ENCODE measurements around the gene DNAJC7.
"Not testable (repeated sequence)": the region's sequence is repeated elsewhere in the genome, so short reads cannot be mapped to it uniquely, and the experiment has no call there.

The DNAJC7 gene

DNA sequence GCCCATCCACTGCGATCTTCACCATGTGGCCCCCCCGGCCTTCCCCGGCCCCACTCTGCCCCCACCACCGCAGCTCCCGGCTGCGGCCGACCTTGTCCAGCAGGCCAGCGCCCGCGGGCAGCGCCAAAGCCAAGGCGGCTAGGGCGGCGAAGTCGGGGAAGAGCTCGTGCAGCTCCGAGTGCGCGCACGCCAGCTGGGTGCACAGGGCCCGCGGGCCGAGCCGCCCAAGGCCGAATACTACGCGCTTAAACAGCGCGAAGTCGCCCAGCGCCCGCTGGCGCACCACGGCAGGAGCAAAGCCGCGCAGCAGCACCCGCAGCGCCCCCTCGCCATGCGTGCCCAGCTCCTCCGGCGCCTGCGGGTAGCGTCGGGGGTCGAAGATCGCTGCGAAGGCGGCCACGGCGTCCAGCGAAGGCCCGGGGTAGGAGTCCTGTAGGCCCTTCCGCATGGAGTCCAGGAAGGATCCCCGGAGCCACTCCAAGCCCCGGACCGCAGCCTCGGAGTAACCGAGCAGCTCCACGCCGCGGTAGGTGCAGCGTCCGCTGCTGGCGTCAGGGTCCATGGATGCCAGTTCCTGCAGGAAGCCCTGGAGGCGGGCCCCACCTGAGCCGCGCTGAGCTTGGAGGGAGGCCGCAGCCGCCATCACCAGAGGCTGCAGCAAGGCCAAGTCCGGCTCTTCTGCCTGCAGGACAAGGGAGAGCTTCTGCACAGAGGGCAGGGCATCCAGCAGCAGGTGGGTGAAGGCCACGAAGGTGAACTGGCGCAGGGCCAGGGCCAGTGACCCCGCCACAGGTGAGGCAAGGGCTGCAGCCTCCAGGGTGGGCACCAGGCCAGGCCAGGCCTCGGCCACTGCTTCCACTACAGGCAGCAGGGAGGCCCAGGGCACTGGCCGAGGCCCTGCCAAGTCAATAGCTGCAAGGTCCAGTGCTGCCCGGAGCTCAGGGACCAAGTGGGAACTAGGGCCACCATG lies 22.8 kb upstream of the DNAJC7 start:
- DNase-seq: no peak

DNA sequence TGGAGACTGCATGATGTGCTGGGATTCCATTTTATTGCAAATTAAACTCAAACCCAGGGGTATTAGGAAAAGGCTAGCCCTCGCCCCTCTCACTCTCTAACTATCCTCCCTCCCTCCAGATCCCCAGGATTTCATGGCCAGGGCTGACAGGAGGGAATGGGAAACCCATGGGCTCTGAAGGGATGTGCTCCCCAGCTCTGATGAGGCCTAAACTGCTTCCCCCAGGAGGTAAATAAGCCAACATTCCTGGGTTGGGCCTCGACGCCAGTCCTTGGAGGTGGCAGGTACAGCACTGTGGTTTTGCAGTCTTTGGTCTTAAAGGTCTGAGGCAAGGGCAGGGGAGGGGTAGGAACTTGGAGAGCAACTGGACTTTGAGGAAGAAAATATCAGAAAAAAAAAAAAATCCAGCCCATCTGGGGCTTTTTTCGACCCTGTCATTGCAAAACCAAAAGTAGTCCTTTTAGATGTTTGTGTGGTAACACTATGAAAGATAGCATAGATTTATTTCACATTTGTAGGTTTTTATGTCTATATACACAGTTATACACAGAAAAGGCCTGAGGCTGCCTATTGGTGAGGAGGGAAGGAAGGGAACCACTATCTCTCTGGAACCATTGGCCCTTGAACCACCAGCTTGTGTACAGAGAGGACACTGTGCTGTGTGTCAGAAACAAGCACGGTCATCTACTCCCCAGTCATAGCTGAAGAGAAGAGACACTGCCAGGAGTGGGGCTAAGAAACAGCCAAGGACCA lies 21.2 kb upstream of the DNAJC7 start:
- DNase-seq: no peak

DNA sequence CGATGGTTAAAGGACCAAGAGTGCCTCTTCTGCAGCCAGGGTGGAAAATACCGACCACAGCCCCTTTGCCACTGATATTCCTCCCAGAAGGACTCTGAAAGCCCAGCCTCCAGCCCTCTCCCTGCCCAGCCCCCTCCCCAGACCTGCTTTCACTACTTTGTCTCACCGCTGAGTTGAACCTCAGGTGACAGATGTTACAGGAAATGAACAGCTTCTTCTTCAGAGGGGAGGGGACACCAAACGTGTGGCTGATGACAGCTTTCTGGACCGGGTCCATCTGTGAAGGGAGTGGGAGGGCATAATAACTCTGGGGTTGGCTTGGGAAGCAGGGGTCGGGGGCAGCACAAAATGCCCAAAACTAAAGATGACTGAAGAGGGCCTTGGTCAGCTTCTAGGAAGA lies 16.8 kb upstream of the DNAJC7 start:
- no peak for DNase-seq

DNA sequence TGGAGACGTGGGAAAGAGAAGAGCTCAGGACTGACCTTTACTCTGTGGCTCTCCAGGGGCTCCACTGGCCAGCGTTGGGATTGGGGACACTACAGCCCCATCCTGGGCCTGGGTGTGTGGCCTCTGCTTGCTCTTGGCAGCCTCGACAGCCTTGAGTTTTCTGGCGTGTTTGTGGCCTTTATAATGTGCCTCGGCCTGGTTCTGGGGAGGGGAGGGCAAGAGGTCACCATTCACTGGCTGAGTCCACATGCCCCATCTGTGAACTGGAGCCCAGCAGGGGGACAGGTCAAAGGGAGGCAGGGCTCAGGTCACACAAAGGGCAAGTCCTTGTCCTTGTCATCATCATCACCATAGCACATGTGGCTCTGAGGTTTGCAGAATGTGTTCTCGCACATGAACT lies 14.3 kb upstream of the DNAJC7 start:
- DNase-seq: no peak

DNA sequence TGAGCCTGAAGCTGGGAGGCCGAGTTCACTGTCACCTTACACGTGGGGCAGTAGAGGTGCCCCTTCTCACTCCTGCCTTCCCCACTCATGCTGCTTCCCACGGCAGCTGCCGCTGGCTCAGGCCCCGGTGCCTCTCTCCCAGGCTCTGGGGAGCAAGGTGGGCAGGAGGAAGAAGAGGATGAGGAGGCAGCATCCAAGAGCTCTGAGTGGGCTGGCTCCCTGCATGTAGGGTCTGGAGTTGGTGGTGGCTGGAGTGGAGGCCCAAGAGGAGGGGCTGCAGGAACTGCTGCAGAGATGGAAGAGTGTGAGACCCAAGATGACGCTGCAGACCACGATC lies 11.5 kb upstream of the DNAJC7 start:
- no peak for DNase-seq

DNA sequence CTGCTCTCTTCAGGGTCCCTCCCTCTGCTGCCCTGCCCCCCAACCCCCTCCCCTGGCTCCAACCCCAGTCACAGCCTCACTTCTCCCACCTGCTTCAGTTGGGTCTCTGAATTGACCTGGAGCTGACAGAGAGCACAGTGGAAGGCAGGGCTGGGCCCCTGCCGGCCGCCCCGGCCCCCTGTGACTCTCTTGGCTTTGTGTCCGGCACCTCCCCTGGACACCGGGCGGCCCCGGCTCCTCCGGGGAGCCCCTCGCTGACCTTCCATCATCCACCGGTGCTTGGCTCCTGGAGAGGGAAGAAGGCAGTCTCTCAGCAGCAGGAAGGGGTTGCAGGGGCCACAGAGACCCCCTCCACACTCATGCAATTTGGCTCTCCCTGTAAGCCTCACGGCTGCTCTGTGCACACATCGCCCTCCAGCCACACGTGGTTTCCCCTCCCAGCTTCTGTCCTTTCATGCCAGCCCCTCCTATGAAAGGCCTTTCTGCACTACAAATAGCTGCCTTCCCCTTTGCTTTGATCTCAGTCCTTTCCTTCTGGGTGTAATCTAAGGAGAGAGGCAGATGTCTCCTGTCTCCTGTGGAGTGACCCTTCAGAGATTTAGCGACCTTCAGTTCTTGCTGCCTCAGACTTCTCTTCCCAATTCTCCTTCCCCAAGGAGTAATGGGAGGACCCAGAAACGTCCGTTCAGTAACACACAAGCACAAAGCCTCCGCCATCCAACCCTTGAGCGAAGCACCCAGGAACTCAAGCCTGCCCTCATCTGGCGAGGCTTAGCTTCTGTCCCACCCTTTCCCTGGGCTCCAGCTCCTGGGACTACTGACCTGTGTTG lies 10.9 kb upstream of the DNAJC7 start:
- DNase-seq: no peak

DNA sequence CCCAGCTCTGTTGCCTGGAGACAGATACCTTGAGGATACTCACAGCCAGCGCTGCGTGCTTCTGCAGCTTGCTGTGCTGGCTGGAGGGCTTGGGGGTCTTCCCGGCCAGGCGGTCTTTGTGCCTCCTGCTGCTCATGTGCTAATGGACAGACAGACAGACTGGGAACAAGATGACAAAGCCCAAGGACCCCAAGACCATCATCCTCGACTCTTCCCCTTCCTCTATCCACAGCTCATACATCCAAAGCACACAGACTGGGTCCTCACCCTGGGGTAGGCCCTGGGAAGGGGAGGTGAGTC lies 10.3 kb upstream of the DNAJC7 start:
- no peak for DNase-seq

DNA sequence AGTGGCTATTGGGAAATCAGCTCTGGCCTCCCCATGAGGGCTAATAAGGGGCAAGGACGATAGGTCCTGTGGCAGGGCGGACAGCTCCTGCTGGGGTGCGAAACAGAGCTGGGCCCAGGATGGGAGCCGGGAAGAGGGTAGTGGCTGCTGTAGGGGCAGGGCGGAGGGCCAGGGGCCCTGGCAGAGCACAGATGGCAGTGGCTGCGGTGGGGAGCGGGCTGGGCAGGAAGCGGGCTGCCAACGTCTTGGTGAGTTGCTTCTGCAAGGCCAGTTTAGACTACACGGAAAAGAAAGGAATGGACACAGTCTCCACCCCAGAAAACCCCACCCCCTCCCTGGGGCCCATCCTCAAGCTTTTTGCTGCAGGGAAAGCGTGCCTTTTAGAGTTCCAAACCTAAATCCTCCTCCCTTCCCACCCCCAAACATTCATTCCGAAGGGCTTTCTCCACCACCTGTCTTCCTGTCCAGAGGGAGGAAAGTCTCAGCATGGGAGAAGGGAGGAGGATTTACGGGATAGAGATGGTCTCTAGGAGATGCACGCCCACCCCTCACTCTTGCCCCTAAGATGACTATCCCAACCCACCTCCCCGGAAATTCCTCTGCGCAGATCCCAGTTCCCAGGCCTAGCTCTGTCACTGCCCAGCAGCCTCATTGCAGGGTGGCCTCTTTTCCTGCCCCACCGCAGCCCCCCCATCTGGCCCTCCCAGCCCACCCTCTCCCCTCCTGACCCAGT lies 9.8 kb upstream of the DNAJC7 start:
- no peak for DNase-seq

DNA sequence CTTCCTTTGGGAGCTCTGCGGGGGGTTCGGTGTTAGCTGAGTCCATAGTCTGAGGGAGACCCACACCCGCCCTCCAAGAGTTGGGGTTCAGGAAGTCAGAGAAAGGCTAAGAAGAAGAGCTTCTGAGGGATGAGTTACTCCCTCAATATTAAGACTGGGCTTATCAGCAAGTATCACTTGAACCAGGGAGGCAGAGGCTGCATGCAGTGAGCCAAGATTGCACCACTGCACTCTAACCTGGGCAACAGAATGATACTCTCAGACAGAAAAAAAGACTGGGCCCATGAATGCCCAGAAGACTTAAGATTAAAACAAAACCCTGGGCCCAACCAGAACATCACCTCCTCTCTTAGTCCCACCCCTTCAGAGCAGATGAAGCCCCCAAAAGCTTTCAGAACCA lies 8.7 kb upstream of the DNAJC7 start:
- DNase-seq: no peak

DNA sequence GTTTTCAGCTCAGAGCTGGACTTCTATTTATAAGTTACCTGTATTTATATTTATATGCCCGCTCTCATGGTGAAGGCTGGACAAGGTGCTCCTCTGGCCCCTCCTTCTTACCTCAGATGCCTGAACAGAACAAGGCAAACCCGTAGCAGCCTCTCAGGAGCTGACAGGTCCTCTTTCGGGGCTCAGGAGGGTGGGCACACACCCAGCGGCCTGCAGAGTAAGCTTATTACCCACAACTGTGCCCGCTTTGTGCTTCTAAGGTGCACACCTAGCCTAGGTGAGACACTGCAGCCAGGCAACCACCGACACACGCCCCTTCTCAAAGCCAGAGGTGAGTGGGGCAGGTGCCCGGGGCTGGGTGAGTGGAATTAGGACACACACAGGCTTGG lies 7.9 kb upstream of the DNAJC7 start:
- no peak for DNase-seq

DNA sequence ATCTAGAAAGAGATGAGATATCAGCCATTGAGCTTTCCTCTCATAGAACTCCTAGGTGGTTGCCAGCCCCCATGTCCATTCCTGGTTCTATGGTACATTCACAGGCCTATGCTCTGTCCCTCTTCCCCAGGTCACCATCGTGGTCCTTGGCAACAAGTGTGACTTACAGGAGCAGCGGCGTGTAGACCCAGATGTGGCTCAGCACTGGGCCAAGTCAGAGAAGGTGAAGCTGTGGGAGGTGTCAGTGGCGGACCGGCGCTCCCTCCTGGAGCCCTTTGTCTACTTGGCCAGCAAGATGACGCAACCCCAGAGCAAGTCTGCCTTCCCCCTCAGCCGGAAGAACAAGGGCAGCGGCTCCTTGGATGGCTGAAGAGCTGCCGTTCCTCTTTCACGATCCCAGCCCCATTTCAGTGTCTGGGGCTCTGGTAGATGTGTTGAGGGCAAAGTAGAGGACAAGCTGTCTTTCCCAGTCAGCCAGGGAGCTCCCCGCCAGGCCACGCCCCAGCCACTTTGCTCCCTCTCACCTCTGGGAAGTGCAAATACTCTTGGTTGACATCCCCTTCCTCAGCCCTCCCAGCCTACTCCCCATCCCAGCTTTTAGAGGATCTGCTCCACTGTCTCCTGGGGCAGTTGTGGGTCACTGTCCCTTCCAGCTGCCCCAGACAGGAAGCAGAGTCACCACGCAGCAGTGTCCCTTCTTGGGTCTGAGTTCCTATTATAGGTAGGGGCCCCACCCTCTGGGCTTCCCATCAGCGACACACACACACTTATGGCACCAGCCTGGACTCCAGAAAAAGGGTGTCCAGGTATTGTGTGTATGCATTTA lies 6.5 kb upstream of the DNAJC7 start:
- DNase-seq: no peak

DNA sequence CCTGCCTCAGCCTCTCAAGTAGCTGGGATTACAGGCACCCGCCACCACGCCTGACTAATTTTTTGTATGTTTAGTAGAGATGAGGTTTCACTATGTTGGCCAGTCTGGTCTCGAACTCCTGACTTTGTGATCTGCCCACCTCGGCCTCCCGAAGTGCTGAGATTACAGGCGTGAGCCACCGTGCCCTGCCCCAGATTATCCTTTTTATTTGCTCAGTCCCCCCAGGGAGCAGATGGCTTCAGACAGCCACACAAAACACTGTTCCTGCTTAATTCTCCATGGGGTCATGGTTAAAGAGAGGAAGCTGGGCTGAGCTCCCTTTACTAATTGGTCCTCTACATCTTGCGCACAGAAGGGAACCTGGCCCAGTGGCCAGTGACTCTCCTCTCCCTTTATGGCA lies 3.6 kb upstream of the DNAJC7 start:
- DNase-seq: not testable (repeated sequence)

DNA sequence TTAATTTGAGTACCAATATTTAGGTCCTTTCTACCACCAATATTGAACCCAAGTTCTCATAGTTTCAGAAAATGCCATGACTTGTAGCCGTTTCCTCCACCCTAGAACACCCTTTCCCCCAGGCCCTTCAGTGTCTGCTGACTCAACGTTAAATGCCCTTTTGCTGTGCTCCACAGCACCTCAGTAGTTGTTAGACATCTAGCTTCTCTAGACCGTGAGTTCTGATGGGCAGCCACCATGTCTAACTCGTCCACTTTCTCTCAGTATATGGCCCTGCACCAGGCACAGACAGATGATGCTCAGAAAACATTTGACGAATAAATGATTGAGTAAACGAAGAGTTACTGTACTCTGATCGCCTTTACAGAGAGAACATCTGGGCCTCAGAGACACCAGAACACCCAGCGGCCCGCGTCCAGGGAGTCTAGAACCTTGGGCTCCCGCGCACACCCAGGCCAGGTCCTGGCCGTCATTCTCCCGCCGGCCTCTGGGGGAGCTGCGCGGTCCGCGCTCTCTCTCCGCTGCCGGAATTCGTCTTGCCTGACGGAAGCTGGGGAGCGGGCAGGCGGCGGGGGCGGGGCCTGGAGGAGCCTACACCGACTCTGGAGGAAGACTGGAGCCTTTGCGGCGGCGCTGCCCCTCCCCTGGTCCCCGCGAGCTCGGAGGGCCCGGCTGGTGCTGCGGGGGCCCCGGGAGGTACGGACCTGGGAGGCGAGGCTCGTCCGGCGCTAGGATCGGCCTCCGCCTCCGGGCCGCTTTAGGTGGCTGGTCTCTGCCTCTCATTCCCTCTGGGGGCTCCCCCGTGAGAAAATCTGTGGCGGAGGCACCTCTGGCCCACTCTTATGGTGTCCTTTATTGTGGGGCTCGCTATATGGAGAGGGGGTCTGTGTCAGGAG lies 2.5 kb upstream of the DNAJC7 start, which contains the start of gene NKIRAS2:
TSS of gene NKIRAS2 (plus strand) at position 582 of the 896 bp plus-strand sequence. CDS start 1,488 bp downstream, outside the sequence.
- DNase-seq: peak; percentile 86

DNA sequence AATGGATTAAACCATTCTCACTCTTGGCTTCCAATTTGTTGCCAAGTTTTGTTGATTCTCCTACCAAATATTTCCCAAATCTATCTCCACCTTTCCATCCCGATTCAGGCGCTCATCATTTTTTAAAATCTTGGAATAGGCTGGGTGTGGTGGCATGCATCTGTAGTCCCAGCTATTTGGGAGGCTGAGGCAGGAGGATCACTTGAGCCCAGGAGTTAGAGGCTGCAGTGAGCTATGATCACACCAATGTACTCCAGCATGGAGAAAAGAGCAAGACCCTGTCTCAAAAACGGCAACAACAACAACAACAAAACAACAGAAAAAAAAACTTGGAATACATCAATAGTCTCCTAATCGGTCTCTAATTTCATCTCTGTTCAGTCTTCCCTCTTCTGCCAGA lies 1.7 kb upstream of the DNAJC7 start:
- no peak for DNase-seq

DNA sequence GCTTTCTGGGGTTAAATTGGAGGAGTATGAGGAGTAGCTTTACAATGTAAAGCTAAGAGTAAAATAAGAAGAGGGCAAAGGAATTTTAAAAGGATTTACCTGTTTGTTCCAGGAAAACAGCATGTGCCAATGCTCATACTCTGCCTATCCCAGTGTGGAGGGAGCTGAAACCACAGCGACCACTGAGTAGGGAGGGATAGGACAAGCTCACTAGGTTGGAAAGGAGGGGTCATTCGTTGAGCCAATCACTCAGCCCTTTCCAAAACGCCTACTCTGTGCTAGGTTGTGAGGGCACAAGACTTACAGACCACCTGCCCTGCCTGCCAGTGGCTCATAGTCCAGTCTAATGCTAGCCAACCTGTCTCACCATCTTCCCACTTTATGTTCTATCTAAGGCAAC lies 1.1 kb upstream of the DNAJC7 start:
- no peak for DNase-seq

DNA sequence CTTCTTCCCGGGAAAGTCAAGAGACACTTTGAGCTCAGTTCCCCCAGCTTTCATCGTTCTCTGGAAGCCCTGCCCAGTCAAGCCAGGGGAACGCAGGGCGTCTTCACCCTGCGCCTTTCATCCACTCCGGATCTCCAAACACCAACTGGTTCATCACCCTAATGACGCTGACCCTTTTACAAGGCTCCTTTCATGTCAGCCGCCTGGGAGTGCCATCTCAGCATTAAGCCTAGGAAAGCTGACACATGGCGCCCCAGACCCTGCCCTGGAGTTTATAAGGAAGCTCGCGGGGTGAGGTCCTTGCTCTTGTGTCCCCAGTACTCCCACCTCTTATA lies 594 bp upstream of the DNAJC7 start:
- peak; percentile 20 for DNase-seq

DNA sequence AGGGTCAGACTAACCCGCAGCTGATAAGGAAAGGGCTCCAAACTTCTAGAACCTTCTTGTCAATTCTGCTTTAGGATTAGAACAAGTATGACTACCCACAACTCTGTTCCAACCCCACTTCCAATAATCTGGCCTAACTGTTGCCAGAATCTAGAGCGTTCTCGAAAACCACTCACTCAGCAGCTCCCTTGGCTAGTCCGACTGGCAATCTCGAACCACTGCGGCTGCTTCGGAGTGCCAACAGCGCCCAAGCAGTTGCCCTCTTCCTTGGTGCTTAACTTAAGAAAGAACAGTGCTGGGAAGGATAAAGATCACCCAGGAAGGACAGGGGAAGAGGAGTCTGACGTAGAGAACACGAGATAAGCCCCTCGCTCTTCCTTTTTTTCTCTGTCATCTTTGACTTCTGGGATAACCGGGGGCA lies 818 bp downstream of the DNAJC7 start:
- DNase-seq: no peak

DNA sequence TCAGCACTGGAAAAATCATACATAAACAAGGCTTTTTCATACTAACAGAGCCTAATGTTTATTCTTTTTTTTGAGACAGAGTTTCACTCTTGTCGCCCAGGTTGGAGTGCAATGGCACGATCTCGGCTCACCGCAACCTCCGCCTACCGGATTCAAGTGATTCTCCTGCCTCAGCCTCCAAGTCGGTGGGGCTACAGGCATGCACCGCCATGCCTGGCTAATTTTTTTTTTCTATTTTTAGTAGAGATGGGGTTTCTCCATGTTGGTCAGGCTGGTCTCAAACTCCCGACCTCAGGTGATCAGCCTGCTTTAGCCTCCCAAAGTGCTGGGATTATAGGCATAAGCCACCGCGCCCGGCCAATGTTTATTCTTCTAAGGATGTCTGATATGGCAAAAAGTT lies 3.5 kb downstream of the DNAJC7 start:
- not testable (repeated sequence) for DNase-seq

DNA sequence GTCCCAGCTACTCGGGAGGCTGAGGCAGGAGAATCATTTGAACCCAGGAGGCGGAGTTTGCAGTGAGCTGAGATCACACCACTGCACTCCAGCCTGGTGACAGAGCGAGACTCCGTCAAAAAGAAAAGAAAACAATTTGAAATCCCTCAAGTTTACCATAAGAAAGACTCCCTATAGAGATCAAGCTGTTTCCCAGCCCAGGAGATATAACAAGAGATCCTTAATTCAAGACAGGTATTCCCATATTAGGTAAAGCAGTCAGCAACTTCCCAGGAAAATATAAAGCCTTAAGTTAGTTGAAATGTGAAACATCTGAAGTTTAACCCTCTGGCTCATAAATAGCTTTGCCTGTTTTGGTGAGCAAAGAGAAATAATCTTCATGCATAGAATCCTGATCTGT lies 4.9 kb downstream of the DNAJC7 start:
- DNase-seq: not testable (repeated sequence)

DNA sequence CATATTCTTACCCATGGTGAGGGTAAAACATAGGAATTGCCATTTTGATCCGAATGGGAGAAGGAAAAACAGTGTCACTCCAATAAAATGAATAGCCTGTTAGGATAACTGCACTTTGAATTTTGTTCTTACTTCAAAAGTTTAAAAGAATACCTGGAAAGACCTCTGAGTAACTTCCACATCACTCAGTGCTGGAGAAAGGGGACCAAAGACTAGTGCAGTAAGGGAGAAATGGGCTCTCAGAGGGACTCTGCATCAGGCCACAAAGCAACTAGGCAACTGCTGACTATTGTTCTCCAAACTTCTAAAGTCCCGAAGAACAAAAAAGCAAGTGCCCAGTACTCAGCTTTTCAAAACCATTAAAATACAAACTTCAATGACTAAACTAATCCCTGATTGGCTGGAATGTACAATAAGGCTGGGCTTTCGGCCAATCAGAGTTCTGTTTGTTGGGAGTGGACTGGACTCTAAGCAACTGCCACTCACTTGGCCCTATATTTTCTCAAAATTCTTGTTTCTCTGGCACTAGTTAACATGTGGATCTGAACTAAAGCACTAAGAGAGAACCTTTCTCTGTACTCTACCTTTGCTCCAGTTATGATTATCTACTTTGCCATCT lies 6.2 kb downstream of the DNAJC7 start:
- DNase-seq: no peak

Data from effector CD8-positive, alpha-beta T cell (primary cell).